ENCODE measurements around the gene TMEM128. TPM values are rescaled to one million over a fixed set of nuclear protein-coding genes. Genes with fewer than 3 reads are reported as not detected.

Gene TMEM128
- polyA plus RNA-seq, 1 donor (not counting 4 experiments of a cell fraction or from before 2014, with no cell fraction given): 32.7 TPM

Other genes starting within 250 kb of the TMEM128 start
- gene OTOP1, start 21.3 kb downstream of the TMEM128 start, polyA plus RNA-seq: not detected in 3 replicates
- 6.7 to 21.5 TPM (median 19.8 TPM) in 3 replicates for gene LYAR, start 41.9 kb upstream of the TMEM128 start, polyA plus RNA-seq
- 2.1 to 4.2 TPM (median 3.8 TPM) in 3 replicates for gene ZBTB49, start 42.0 kb upstream of the TMEM128 start, polyA plus RNA-seq
- gene NSG1, start 138.9 kb upstream of the TMEM128 start, polyA plus RNA-seq: 49.3 to 68.6 TPM (median 62.0 TPM) in 3 replicates

All from keratinocyte (primary cell).